ENCODE results near the gene ARHGAP6.

Gene ARHGAP6

GRCh38 chrX:11665168-11666111 is at the start of gene ARHGAP6:
Gene ARHGAP6 (minus strand): TSS chrX:11665920. CDS start chrX:11664828, 1,092 bp downstream.
- no peak for DNase-seq

GRCh38 chrX:11704725-11705495 is 39.2 kb upstream of the ARHGAP6 start:
- no peak for DNase-seq

GRCh38 chrX:11703855-11704254 is 38.1 kb upstream of the ARHGAP6 start:
- DNase-seq = no peak

GRCh38 chrX:11702965-11703631 is 37.4 kb upstream of the ARHGAP6 start:
- no peak for DNase-seq

GRCh38 chrX:11702420-11702819 is 36.7 kb upstream of the ARHGAP6 start:
- no peak for DNase-seq

- DNase-seq = no peak
Measured at GRCh38 chrX:11698702-11699101, 33.0 kb upstream of the ARHGAP6 start.

- no peak for DNase-seq
Measured at GRCh38 chrX:11688201-11688600, 22.5 kb upstream of the ARHGAP6 start.

- no peak for DNase-seq
Measured at GRCh38 chrX:11687157-11687556, 21.4 kb upstream of the ARHGAP6 start.

- no peak for DNase-seq
Measured at GRCh38 chrX:11683057-11683456, 17.3 kb upstream of the ARHGAP6 start.

- DNase-seq = peak; percentile 20
Measured at GRCh38 chrX:11678158-11678557, 12.4 kb upstream of the ARHGAP6 start.

GRCh38 chrX:11672213-11672612 is 6.5 kb upstream of the ARHGAP6 start:
- DNase-seq = no peak

GRCh38 chrX:11670316-11670715 is 4.6 kb upstream of the ARHGAP6 start:
- DNase-seq = no peak

GRCh38 chrX:11666952-11667685 is 1.4 kb upstream of the ARHGAP6 start:
- no peak for DNase-seq

GRCh38 chrX:11666164-11666563 is 444 bp upstream of the ARHGAP6 start:
- no peak for DNase-seq

- DNase-seq = no peak
Measured at GRCh38 chrX:11664211-11665167, 1.2 kb downstream of the ARHGAP6 start.

GRCh38 chrX:11663875-11664210 is 1.9 kb downstream of the ARHGAP6 start:
- no peak for DNase-seq

- DNase-seq = no peak
Measured at GRCh38 chrX:11655282-11656015, 10.3 kb downstream of the ARHGAP6 start.

GRCh38 chrX:11648705-11649519 is 16.8 kb downstream of the ARHGAP6 start:
- no peak for DNase-seq

- DNase-seq = no peak
Measured at GRCh38 chrX:11647138-11647537, 18.6 kb downstream of the ARHGAP6 start.

All from NCI-H774 (cell line).